Measurements from ENCODE around the gene EBPL.

GRCh38 chr13:49676581-49677298 is 14.5 kb downstream of the EBPL start:
- TF ChIP-seq POLR2A (IDR thresholded peaks at IDR 0.05) = no peak
- no peak for TF ChIP-seq CTCF (IDR thresholded peaks at IDR 0.05)
- TF ChIP-seq POLR2AphosphoS5 (IDR thresholded peaks at IDR 0.05) = no peak
- no peak for TF ChIP-seq EP300 (IDR thresholded peaks at IDR 0.05)
